Spinal cord (tissue), 10 donors: ENCODE data around the gene ALOX12. TPM values are rescaled to one million over a fixed set of nuclear protein-coding genes. Genes with fewer than 3 reads are reported as not detected.
A peak's percentile ranks its signal among the peaks of the same experiment; 100 is the strongest.

Experiments
- DNase-seq, 6 donors: peaks; one replicate each; pipeline versions ENCODE4 v3.0.0 to v3.0.0-alpha.2; 2013 to 2015; ENCODE audit warnings: low spot score in 6 of 6, low read depth in 4 of 6
- H3K27ac ChIP-seq: one replicate; pipeline ENCODE4 v1.5.1; 2013; ENCODE audit warnings: low read depth, low read length, control low read depth
- H3K27me3 ChIP-seq: one replicate; pipeline ENCODE4 v1.6.1; 2013; ENCODE audit warnings: low read length; ENCODE audit not compliant: control insufficient read depth, insufficient read depth
- H3K36me3 ChIP-seq: one replicate; pipeline ENCODE4 v1.6.1; 2013; ENCODE audit warnings: low read length; ENCODE audit not compliant: control insufficient read depth, insufficient read depth
- H3K4me1 ChIP-seq: one replicate; pipeline ENCODE4 v1.6.1; 2013; ENCODE audit warnings: low read length; ENCODE audit not compliant: control insufficient read depth, insufficient read depth
- H3K4me3 ChIP-seq: one replicate; pipeline ENCODE4 v1.5.1; 2013; ENCODE audit warnings: low read depth, low read length, control low read depth
- H3K9me3 ChIP-seq: one replicate; pipeline ENCODE4 v1.6.1; 2013; ENCODE audit warnings: low read length; ENCODE audit not compliant: control insufficient read depth, insufficient read depth
- WGBS: methylation state at CpG from one replicate; pipeline ENCODE4 v1.1.5; 2013; ENCODE audit warnings: missing lambda C conversion rate; ENCODE audit not compliant: insufficient coverage; 5-methylcytosine and 5-hydroxymethylcytosine counted together
- polyA plus RNA-seq, 2 donors: library from polyadenylated mRNA; unstranded; fragments of 120-200 nt; gene quantifications; one replicate each; pipeline ENCODE4 v1.2.1, GENCODE V29; 2013; ENCODE audit not compliant: insufficient read length in 2 of 2
- total RNA-seq, 2 donors: library from RNA; depleted of rRNA in 1 of 2; stranded (reverse); fragments of 120-200 nt in 1 of 2; fragments of >200 nt in 1 of 2; gene quantifications; one replicate each; pipeline versions ENCODE4 v1.2.3 to v1.2.4, GENCODE V29; 2013 to 2014
- donor health status: healthy.

Gene ALOX12
- total and polyA plus RNA-seq, 4 donors: 0.59 to 2.7 (median 1.3) TPM; not detected in 1

DNA sequence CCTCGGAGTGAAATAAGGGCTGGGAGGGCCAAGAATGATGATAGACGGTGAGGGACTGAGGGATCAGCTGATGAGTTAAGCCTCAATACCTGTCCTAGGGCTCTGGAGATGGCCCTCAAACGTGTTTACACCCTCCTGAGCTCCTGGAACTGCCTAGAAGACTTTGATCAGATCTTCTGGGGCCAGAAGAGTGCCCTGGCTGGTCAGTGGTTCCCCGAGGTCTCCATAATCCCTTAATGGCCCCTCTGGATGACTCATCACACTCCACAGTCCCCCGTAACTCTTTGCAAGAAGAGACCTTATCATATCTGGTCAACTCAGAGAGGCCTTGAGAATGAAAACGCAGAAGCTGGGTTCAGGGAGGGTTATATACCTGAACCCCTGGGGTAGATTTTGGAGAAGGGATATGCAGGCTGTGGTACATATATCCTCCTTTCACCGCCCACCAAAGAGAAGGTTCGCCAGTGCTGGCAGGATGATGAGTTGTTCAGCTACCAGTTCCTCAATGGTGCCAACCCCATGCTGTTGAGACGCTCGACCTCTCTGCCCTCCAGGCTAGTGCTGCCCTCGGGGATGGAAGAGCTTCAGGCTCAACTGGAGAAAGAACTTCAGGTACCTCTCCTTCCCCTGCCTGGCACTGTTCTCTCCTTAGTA lies 3.1 kb downstream of the ALOX12 start:
- H3K27ac ChIP-seq: no peak overlapping the region
- H3K27me3 ChIP-seq: peaks cover 19% of the 10 kb centered on the region
- H3K36me3 ChIP-seq: peaks cover 39% of the 10 kb centered on the region
- no peak for DNase-seq
- H3K4me1 ChIP-seq: peaks cover 21% of the 10 kb centered on the region
- no peaks in the 10 kb centered on the region for H3K9me3 ChIP-seq
- H3K4me3 ChIP-seq: no peak overlapping the region
- 90% methylated on average over 6 of the region's 11 CpGs for WGBS

DNA sequence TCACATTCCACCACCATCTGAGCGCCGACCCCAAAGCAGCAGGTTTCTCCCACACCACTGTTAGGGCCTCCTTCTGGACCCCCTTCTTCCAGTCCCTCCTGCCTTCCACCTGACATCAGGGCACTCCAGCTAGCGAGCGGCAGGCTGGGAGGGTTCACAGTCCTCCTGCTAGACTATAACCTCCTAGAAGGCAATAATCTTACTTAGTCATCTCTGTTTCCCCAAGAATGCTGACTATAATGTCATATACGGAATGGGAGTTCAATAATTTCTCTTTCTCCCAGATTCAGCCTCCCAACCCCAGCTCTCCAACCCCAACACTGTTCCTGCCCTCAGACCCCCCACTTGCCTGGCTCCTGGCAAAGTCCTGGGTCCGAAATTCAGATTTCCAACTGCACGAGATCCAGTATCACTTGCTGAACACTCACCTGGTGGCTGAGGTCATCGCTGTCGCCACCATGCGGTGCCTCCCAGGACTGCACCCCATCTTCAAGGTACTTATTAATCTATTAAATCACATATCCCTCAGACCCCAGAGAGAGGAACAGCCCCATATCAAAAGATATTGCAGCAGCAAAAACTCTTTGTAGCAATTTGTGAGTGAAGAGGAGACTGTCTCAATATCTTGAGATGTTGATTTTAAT lies 5.6 kb downstream of the ALOX12 start:
- Histone ChIP-seq H3K4me1 (peaks cover 11% of the 10 kb centered on the region), H3K36me3 (peaks cover 36% of the 10 kb centered on the region), H3K9me3 (no peaks in the 10 kb centered on the region), H3K4me3 (no peak overlapping the region), H3K27ac (no peak overlapping the region), H3K27me3 (peaks cover 7% of the 10 kb centered on the region)
- 62% methylated on average over 10 of the region's 10 CpGs for WGBS
- peak in 1 of 6 donors; percentile 69 for DNase-seq

DNA sequence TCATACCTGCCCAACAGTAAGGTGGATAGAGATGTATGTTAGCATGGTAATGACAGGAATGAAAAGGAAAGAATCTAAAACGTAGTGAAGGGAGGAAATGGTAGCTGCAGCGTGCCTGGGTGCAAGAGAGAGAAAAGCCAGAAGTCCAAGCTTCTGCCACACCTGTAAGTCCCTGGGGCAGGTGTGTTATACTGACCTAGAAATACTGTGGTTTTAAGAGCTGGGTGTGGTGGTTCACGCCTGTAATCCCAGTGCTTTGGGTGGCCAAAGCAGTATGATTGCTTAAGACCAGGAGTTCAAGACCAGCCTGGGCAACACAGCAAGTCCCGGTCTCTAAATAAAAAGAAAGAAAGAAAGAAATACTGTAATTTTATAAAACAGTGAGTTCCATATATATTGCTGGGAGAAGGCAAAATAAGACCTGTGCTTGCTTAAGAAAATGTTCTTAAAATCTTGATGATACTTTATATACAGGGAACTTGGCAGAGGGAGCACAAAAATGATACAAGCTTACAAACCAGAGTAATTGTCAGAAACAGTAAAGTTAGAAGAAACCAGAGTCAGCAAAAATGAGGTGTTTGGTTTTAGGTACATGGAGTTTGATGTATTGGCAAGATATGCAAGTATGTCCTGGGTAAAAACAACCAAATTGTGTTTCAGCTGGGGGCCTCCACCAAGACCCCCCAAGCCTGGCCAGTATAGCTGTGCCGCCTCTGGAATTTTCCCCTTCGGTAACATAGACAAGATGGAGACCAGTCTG lies 6.6 kb downstream of the ALOX12 start:
- Histone ChIP-seq H3K9me3 (no peaks in the 10 kb centered on the region), H3K4me3 (no peak overlapping the region), H3K4me1 (peaks cover 7% of the 10 kb centered on the region), H3K27me3 (no peaks in the 10 kb centered on the region), H3K27ac (no peak overlapping the region), H3K36me3 (peaks cover 34% of the 10 kb centered on the region)
- WGBS: 81% methylated on average over 5 of the region's 6 CpGs
- no peak for DNase-seq

DNA sequence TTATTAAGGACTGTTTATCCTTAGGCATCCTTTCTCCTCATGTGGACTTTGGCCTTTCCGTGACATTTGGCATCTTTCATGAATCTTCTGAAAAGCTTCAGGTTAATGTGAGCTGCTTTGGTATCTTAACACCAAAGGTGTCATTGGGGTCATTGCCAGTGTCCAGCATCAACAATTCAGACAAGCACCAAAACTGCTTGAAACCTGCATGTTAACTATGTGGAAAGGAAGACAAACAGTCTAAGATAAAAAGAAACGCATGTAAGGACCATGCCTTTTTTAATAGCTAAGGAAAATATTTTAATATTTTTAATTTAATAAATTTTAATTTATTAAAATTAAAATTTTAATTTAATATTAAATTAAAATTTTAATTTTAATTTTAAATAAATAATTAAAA lies 7.9 kb downstream of the ALOX12 start:
- Histone ChIP-seq H3K27ac (no peak overlapping the region), H3K4me3 (no peak overlapping the region), H3K27me3 (no peaks in the 10 kb centered on the region), H3K4me1 (peaks cover 7% of the 10 kb centered on the region), H3K9me3 (no peaks in the 10 kb centered on the region), H3K36me3 (peaks cover 34% of the 10 kb centered on the region)
- WGBS: no CpG with 5 or more reads among the region's 2 CpGs
- DNase-seq: no peak

DNA sequence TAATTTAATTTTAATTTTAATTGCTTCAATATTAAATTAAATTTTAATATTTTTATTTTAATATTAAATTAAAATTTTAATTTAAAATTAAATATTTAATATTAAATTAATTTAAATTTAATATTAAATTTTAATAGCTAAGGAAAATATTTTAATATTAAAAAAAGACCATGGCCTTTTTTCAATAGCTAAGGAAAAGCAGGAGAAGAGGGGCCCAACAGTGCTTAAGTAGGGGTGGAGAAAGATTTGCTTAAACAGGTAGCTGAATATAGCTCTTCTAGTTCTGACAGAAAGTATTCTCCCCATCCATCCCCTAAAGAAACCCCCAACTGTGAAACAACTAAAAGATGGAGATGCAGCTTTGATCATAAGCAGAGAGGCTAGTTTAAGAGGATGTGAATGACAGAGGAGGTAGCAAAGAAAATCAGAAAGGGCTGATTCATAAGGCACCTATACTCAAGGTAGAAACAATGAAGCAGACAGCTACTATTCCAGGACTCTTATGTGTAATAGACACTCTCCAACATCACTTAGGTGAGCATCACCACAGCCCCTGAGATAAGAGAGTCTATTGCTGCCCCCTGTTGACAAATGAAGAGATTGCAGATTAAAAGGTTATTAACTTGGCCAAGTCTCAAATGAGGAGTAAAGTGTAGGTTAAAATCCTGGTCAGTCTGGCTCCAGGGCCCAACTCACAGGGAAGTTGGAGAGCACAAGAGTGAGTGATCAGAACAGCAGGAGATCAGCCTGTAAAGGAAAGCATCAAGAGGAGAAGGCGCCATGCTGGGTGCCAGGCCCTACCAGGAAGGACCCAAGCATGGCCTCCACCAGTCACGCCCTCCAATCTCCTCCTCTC lies 8.8 kb downstream of the ALOX12 start:
- peak; percentile 64 to 95 (median 71) for DNase-seq
- Histone ChIP-seq H3K4me3 (no peak overlapping the region), H3K36me3 (peaks cover 27% of the 10 kb centered on the region), H3K27me3 (no peaks in the 10 kb centered on the region), H3K27ac (no peak overlapping the region), H3K9me3 (no peaks in the 10 kb centered on the region), H3K4me1 (peaks cover 7% of the 10 kb centered on the region)
- WGBS: no CpG with 5 or more reads among the region's 2 CpGs

DNA sequence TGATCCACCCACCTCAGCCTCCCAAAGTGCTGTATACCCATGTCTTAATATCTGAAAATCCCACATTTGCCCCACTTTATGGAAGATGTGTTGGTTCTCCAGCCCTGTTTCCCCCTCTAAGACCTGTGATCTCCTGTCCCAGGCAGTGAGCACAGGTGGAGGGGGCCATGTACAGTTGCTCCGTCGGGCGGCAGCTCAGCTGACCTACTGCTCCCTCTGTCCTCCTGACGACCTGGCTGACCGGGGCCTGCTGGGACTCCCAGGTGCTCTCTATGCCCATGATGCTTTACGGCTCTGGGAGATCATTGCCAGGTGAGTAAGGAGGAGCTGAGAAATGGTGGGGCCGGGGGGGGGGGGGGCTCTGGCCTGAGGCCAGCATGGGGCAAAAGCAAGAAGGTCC lies 9.9 kb downstream of the ALOX12 start:
- DNase-seq: no peak
- 100% methylated on average over 1 of the region's 7 CpGs for whole genome bisulfite sequencing
- H3K27me3 ChIP-seq: no peaks in the 10 kb centered on the region
- peaks cover 24% of the 10 kb centered on the region for H3K36me3 ChIP-seq
- H3K4me3 ChIP-seq: no peak overlapping the region
- no peak overlapping the region for H3K27ac ChIP-seq
- peaks cover 8% of the 10 kb centered on the region for H3K4me1 ChIP-seq
- H3K9me3 ChIP-seq: no peaks in the 10 kb centered on the region

DNA sequence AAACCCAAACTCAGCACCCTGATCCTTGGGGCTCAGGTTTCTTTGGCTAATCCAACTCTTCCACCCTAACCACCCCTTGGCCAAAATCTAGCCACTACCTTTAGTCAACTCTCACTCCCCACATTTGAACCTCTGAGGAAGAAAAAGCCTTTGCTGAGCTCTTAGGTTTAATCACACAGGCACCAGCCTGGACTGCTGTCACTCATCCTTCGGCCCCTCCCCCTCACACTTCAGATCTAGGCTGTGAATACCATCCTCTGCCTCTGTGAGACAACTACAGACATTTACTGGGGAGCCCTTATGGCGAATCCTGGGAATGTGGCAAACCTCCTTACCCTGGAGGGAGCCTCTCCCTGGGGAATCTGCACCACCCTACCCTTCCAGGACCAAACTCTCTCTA lies 11.3 kb downstream of the ALOX12 start:
- Histone ChIP-seq H3K9me3 (no peaks in the 10 kb centered on the region), H3K27ac (no peak overlapping the region), H3K36me3 (peaks cover 15% of the 10 kb centered on the region), H3K27me3 (no peaks in the 10 kb centered on the region), H3K4me1 (peaks cover 13% of the 10 kb centered on the region), H3K4me3 (no peak overlapping the region)
- DNase-seq: no peak
- WGBS: 78% methylated on average over 2 of the region's 2 CpGs

DNA sequence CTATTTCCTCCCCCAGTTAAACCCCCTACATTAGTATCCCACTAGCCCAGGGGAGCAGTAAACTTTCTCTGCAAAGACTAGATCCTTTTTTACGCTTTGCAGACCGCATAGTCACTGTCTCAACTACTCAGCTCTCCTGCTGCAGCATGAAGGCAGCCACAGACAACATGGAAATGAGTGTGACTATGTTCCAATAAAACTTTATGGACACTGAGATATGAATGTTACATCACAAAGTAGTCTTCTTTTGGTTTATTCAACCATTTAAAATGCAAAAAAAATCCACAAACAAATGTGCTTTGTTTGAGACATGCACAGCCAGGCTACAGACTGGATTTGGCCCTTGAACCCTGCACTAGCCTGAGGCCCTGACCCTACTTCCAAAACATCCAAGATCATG lies 14.7 kb downstream of the ALOX12 start:
- peaks cover 17% of the 10 kb centered on the region for H3K36me3 ChIP-seq
- WGBS: no CpG with 5 or more reads among the region's 2 CpGs
- H3K27me3 ChIP-seq: no peaks in the 10 kb centered on the region
- DNase-seq: no peak
- H3K4me3 ChIP-seq: no peak overlapping the region
- no peaks in the 10 kb centered on the region for H3K9me3 ChIP-seq
- no peak overlapping the region for H3K27ac ChIP-seq
- H3K4me1 ChIP-seq: peaks cover 29% of the 10 kb centered on the region

DNA sequence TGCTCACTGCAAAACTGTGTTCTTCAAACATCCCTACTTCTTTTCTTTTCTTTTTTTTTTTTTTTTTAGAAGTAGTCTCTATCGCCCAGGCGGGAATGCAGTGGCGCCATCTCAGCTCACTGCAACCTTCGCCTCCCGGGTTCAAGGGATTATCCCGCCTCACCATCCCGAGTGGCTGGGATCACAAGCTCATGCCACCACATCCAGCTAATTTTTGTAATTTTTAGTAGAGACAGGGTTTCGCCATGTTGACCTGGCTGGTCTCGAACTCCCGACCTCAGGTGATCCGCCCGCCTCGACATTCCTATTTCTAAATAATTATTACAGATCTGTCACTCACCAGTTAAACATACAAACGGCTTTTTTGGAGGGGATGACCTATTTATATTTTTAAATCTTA lies 15.6 kb downstream of the ALOX12 start:
- 50% methylated on average over 2 of the region's 14 CpGs for WGBS
- Histone ChIP-seq H3K9me3 (no peaks in the 10 kb centered on the region), H3K36me3 (peaks cover 16% of the 10 kb centered on the region), H3K27ac (no peak overlapping the region), H3K27me3 (no peaks in the 10 kb centered on the region), H3K4me3 (peak overlapping the region; percentile 98), H3K4me1 (peaks cover 35% of the 10 kb centered on the region)
- DNase-seq: no peak
